Endothelial cell of umbilical vein (primary cell): Measurements from ENCODE around the gene METRN. TPM values are rescaled to one million over a fixed set of nuclear protein-coding genes. Genes with fewer than 3 reads are reported as not detected.

Experiments
- BruUV-seq: library from RNA; stranded (reverse); fragments of 400-500 nt; replicated peaks from 2 replicates; lab custom pipeline; 2021; lab: Mats Ljungman, UMichigan
- CTCF ChIA-PET: fragments of 300-600, 350-600 bp; sonication (Branson Sonifier 250); formaldehyde crosslinking; loops from one replicate; lab custom pipeline; 2021; ENCODE audit warnings: antibody characterized with exemption, inconsistent platforms; lab: Charles Lee
- POLR2A ChIA-PET: fragments of 300-600, 350-600 bp; sonication (Branson Sonifier 250); formaldehyde crosslinking; loops from one replicate; lab custom pipeline; 2021; ENCODE audit warnings: antibody characterized with exemption, inconsistent platforms; lab: Charles Lee
- DNase-seq: peaks from one replicate; pipeline ENCODE4 v3.0.0-alpha.2; 2011; ENCODE audit warnings: low read depth, low spot score
- FAIRE-seq: peaks from 2 replicates; lab custom pipeline; 2011; peaks lifted over from hg19 to GRCh38; lab: Jason Lieb, UNC
- H2AFZ ChIP-seq: 2 replicates; pipeline ENCODE4 v1.6.0; 2012; ENCODE audit warnings: low read depth, low read length, control low read depth, inconsistent platforms
- H3K27ac ChIP-seq: 2 replicates; pipeline ENCODE4 v1.5.1; 2011; ENCODE audit warnings: low read depth, mild to moderate bottlenecking, control low read depth, low read length, moderate library complexity; ENCODE audit not compliant: insufficient read depth
- H3K27me3 ChIP-seq, 2 experiments: 2 replicates each; pipeline versions ENCODE4 v1.6.0 to v1.6.1; 2011; ENCODE audit warnings: low read length in 2 of 2, mixed read lengths in 1 of 2; ENCODE audit not compliant: control insufficient read depth in 2 of 2, insufficient read depth in 2 of 2
- H3K36me3 ChIP-seq, 2 experiments: 2 replicates in 1 of 2; 3 replicates in 1 of 2; pipeline ENCODE4 v1.5.1; 2011; ENCODE audit warnings: low read length in 2 of 2, mild to moderate bottlenecking in 1 of 2, moderate library complexity in 1 of 2; ENCODE audit not compliant: control insufficient read depth in 2 of 2, insufficient read depth in 2 of 2; ENCODE audit errors: extremely low read depth in 1 of 2
- H3K4me1 ChIP-seq: 3 replicates; pipeline ENCODE4 v1.5.1; 2011; ENCODE audit warnings: mild to moderate bottlenecking, low read length; ENCODE audit not compliant: control insufficient read depth, insufficient read depth; ENCODE audit errors: extremely low read depth
- H3K4me2 ChIP-seq: 2 replicates; pipeline ENCODE4 v1.6.1; 2011; ENCODE audit warnings: low read length, control low read depth, mixed read lengths; ENCODE audit not compliant: insufficient read depth
- H3K4me3 ChIP-seq, 3 experiments: fragments of 200-600 bp in 1 of 3; sonication (generic), shearing (Covaris generic) in 1 of 3; replicated peaks in 1 of 3; 2 replicates each; pipeline ENCODE4 v1.5.1; 2011 to 2016; ENCODE audit warnings: control low read depth in 3 of 3, low read length in 3 of 3, mild to moderate bottlenecking in 2 of 3, inconsistent platforms in 1 of 3, low read depth in 1 of 3, moderate library complexity in 1 of 3; ENCODE audit not compliant: insufficient read depth in 1 of 3
- H3K79me2 ChIP-seq: 2 replicates; pipeline ENCODE4 v1.6.0; 2012; ENCODE audit warnings: low read length, inconsistent platforms; ENCODE audit not compliant: control insufficient read depth, insufficient read depth
- H3K9ac ChIP-seq: replicated peaks from 2 replicates; pipeline ENCODE3; 2011; ENCODE audit warnings: low read length, control low read depth; ENCODE audit not compliant: insufficient read depth; ENCODE audit errors: extremely low read depth
- H3K9me1 ChIP-seq: replicated peaks from 3 replicates; pipeline ENCODE4 v1.6.0; 2011; ENCODE audit warnings: mild to moderate bottlenecking, low read length; ENCODE audit not compliant: control insufficient read depth, insufficient read depth; ENCODE audit errors: extremely low read depth
- H3K9me3 ChIP-seq: replicated peaks from 2 replicates; pipeline ENCODE4 v1.5.1; 2012; ENCODE audit warnings: low read length, inconsistent platforms; ENCODE audit not compliant: control insufficient read depth, insufficient read depth
- H4K20me1 ChIP-seq: replicated peaks from 2 replicates; pipeline ENCODE3; 2011; ENCODE audit warnings: mild to moderate bottlenecking, low read length; ENCODE audit not compliant: control insufficient read depth, insufficient read depth; ENCODE audit errors: extremely low read depth
- CTCF ChIP-seq, 2 donors: IDR thresholded peaks; 1 replicate in 1 of 2; 2 replicates in 1 of 2; pipeline ENCODE4 v1.5.1; 2011; ENCODE audit warnings: low read length in 2 of 2, mild to moderate bottlenecking in 2 of 2, moderate library complexity in 2 of 2, control low read depth in 1 of 2, inconsistent platforms in 1 of 2, low read depth in 1 of 2; ENCODE audit not compliant: insufficient read depth in 1 of 2; ENCODE audit errors: extremely low read depth in 1 of 2
- EZH2 ChIP-seq: IDR thresholded peaks from 2 replicates; pipeline ENCODE4 v1.6.1; 2012; ENCODE audit warnings: borderline replicate concordance, low read depth, mild to moderate bottlenecking, moderate library complexity, low read length, inconsistent platforms; ENCODE audit not compliant: severe bottlenecking
- FOS ChIP-seq: IDR thresholded peaks from 2 replicates; pipeline ENCODE4 v1.6.1; 2011; ENCODE audit warnings: mild to moderate bottlenecking, low read length, moderate library complexity, borderline replicate concordance; ENCODE audit not compliant: insufficient read depth
- GATA2 ChIP-seq: IDR thresholded peaks from 2 replicates; pipeline ENCODE4 v1.7.0; 2011; ENCODE audit warnings: low read depth, mild to moderate bottlenecking, moderate library complexity, mixed read lengths, low read length; ENCODE audit not compliant: insufficient read length, insufficient read depth
- MAX ChIP-seq: IDR thresholded peaks from 2 replicates; pipeline ENCODE4 v1.6.1; 2011; ENCODE audit not compliant: insufficient read depth, insufficient read length
- MYC ChIP-seq: IDR thresholded peaks from one replicate; pipeline ENCODE4 v1.6.1; 2011; ENCODE audit warnings: mild to moderate bottlenecking, low read depth, low read length
- dilution Hi-C: fragments of 300-500 bp; cut with MboI; formaldehyde crosslinking; loops from one replicate; pipeline ENCODE4 v1.15.0; 2019; ENCODE audit warnings: low sequenced_read_pairs; ENCODE audit not compliant: extremely low pct_ligation_motif_present
- intact Hi-C: fragments of 100-400 bp; cut with micrococcal nuclease; formaldehyde crosslinking; loops from one replicate; pipeline ENCODE4 v1.10.0; 2022
- polyA plus RNA-seq, 4 experiments: library from polyadenylated mRNA; depleted of rRNA in 3 of 4; stranded (reverse) in 3 of 4; unstranded in 1 of 4; fragments of >200 nt; gene quantifications; 2 replicates each; pipeline versions ENCODE4 v1.2.1 to v1.2.3, GENCODE V29; 2011 to 2012; ENCODE audit warnings: missing spikeins in 1 of 4
- total RNA-seq: library from RNA; stranded (reverse); gene quantifications from 2 replicates; pipeline ENCODE4 v1.2.3, GENCODE V29; 2021

The METRN gene
- total and polyA plus RNA-seq, 2 donors (not counting 3 experiments of a cell fraction or from before 2014, with no cell fraction given) = 10.0 to 16.1 TPM

GRCh38 chr16:715477-716199 is 720 bp downstream of the METRN start:
- no TSS peak for BruUV-seq
- Histone ChIP-seq H3K27ac (no peak overlapping the region), H3K4me1 (peaks cover 18% of the 10 kb centered on the region), H4K20me1 (no peaks in the 10 kb centered on the region), H3K79me2 (no peaks in the 10 kb centered on the region), H3K36me3 (no peaks in the 10 kb centered on the region), H3K9ac (no peak overlapping the region), H3K9me3 (no peaks in the 10 kb centered on the region), H2AFZ (peak overlapping the region; percentile 60), H3K27me3 (no peaks in the 10 kb centered on the region), H3K4me2 (peak overlapping the region; percentile 75), H3K4me3 (peak overlapping the region; percentile 42 to 58 (median 51)), H3K9me1 (no peaks in the 10 kb centered on the region)
- TF ChIP-seq CTCF (IDR thresholded peaks at IDR 0.05; ENCODE audit: extremely low read depth in 1 of 2, insufficient read depth in 1 of 2, low read depth in 1 of 2, low read length in 2 of 2) (peak; percentile 17 to 19), FOS (no peak), EZH2 (no peak), MAX (no peak), MYC (no peak), GATA2 (no peak)
- no peak for FAIRE-seq
- POLR2A ChIA-PET = no interaction called here
- no peak for DNase-seq
- intact Hi-C loops (loop anchor here (2.0 kb wide), 1 partner anchor 13 kb away; no protein-coding TSS in a partner anchor), dilution Hi-C loops (no loop called here)
- CTCF ChIA-PET = interaction anchor here (0.6 to 2.6 kb wide), 11 partner anchors 9 to 342 kb away, joined by 3 to 34 read pairs (median 5); partner anchors contain the start of genes CCDC78, CHTF18, CIAO3 and HAGHL
